ENCODE results near the gene HCN2.
A peak's percentile ranks its signal among the peaks of the same experiment; 100 is the strongest.
"Not testable (repeated sequence)": the region's sequence is repeated elsewhere in the genome, so short reads cannot be mapped to it uniquely, and the experiment has no call there.

HCN2 gene

DNA sequence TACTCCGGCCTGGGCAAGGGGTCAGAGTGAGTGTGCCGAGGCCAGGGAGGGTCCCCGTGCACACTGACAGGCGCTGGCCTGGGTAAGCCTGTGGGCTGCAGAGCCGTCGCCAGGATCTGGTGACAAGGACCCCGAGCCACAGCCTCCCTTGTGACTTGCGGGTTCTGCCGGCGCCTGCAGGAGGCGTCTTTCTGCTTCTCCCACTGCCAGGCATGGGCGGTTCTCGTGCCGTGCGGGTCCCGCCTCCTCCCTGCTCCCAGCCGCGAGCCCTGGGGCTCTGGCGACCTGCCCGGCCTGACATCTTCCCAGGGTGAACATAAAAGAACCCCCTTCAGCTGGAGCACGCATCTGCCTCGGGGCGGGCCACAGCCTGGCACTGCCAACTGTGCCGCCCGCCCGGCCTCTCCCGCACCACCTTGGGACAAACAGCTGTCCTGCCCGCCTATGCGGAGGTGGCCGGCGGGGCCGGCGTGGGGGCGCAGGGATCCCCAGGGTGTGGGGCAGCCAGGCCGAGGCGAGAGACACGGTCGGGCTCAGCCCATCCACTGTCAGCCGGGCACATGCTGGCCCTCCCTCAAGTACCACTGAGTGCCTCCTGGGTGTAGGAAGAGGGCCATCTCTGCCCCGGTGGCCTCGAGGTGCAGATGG is 1.5 kb upstream of the HCN2 start:
- DNase-seq, result peak; percentile 92

DNA sequence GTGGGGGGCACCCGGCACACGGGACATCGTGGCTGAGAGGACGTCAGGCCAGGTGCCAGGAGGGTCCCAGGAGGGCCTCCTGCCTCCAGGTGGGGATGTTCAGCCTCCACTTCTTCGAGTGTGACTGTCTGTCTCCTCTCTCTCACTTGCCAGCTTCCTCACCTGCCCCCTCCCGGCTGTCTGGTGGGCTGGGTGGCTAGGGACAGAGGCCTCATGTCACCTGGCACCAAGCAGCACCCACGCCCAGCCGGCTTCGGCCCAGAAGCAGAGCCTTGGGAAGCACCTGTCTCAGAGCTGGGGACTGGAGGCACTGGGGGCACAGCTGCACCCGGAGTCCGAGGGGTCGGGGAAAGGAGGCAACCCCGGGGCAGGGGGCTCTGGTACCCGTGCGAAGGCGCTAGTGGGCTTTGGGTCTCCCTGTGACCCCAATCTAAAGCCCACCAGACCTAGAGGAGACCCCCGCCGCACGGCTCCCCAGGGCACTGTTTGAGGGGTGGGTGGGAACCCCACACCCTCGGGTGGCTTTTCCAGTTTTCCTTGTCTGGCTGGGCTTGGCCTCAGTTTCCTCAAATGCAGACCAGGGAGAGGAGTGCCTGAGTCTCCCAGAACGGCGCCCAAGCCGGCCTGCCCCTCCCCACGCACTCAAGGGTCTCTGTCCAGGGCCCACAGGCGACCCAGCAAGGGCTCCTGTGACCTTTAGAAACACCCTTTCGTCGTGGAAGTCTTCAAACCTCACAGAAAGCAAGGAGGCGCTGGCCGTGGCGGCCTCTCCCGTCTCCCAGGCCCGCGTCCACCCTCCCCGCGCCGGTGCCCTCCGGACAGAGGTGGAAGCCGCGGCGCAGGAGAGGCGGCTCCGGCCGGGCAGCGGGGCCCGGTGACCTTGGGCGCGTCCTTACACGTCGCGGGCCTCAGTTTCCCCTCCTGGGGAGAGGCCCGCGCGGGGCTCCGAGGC is 664 bp upstream of the HCN2 start:
- DNase-seq, result peak; percentile 83

DNA sequence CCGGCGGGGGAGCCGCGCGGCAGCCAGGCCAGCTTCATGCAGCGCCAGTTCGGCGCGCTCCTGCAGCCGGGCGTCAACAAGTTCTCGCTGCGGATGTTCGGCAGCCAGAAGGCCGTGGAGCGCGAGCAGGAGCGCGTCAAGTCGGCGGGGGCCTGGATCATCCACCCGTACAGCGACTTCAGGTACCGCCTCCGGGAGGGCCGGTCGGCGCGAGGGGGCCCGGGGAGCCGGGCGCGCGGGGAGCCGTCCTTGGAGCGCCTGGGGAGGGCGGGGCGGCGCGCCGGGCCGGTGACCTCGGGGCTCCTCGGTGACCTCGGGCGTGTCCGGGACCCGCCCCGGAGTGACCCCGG is 690 bp downstream of the HCN2 start:
- peak; percentile 26 for DNase-seq

DNA sequence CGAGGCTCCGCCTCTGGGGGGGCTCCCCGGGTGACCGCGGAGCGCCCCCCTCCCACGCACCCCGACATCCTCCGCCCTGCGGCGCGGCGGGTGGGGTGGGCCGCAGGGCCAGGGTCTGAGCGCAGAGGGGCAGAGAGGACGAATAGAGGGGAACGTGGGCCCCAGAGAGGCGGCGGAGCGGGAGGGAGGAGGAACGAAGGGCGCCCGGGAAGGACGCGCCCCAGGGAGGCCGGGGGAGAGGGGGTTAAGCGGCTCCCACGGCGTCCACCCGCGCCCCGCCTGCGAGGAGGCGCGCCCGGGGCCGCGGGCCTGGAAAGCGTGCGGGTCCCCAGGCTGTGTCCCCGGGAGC is 1.0 kb downstream of the HCN2 start:
- no peak for DNase-seq

DNA sequence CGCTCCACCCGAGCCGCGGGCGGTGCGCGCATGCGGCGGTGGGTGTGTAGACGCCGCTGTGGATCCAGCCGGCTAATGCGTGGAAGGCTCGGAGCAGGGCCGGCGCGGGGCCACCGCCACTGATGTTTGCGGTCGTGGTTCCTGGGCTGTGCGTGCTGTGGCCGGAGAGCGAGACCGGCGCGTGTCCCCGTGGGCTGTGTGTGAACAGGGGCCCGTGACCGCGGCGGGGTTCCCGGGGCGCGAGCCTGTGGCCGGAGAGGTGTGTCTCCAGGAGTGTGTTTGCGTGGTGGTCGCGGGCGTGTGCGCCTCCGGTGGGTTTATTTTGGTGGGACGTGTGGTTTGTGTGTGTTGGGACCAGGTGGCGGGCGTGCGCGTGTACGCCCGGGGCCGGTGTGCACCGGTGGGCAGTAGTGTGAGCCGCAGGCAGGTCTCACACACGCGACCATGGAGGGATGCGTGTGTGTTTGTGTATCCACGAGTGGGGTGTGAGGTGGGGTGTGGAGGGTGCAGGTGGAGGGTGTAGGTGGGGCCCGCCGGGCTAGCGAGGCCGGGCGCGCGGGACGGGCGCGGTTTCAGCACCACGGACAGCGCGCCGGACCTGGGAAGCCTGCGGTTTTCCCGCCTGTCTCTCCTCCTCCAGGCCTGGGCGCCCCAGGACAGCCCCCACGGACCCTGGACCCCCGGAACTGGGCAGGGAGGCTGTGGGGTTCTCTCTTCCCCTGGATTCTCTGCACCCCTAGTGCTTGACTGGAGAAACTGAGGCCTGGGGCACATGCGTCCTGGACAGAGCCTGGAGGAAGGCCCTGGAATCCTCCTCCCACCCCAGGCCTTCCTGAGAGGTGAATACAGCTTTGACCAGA is 1.6 kb downstream of the HCN2 start:
- DNase-seq, result no peak

DNA sequence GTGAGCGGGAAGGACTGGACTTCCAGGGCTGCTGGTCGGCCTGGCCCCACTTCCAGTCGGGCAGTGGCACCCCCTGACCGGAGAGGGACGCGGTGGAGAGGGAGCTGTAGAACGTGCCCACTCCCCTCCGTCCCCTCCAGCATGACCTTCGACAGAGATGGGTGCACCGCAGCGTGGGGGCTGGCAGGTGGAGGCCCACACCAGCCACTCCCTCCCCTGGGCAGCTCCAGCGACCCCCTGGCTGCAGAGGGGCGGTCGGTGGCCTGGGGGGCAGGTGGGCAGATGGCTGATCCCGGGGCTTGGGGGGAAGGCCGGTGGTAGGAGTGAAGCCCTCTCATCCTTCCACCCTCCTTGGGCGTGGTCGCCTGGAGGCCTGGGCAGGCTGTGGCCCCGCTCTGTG is 2.4 kb downstream of the HCN2 start:
- DNase-seq, result no peak

DNA sequence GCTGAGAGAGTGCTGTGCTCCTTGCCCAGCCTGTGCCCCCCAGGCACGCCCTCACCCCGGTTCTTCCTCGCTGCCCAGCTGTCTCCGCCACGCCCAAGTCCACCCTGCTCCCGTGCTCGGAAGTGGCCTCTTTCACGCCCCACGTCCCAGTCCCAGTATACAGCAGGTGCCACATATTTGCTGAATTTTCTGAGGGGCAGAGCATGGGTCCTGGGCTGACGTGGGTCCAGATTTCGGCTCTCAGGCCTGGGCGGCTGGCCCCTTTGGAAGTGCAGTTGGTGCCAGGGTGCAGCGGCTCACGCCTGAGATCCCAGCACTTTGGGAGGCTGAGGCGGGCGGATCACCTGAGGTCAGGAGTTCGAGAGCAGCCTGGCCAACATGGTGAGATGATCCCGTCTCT is 3.4 kb downstream of the HCN2 start:
- no peak for DNase-seq

DNA sequence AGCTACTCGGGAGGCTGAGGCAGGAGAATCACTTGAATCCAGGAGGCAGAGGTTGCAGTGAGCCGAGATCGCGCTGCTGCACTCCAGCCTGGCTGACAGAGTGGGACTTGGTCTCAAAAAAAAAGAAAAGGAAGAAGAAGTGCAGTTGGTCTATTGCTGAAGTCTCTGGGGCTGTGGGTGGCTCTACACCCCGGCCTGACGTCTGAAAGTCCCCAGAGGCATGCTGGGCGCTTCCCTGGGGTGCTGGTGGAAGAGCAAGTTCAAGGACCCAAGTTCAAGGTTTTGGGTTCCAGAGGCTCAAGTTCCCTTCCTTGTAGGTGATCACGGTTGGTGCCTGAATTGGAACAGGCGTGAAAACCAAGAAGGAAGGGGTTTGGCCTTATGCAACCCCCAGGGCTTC is 3.8 kb downstream of the HCN2 start:
- DNase-seq, result no peak

DNA sequence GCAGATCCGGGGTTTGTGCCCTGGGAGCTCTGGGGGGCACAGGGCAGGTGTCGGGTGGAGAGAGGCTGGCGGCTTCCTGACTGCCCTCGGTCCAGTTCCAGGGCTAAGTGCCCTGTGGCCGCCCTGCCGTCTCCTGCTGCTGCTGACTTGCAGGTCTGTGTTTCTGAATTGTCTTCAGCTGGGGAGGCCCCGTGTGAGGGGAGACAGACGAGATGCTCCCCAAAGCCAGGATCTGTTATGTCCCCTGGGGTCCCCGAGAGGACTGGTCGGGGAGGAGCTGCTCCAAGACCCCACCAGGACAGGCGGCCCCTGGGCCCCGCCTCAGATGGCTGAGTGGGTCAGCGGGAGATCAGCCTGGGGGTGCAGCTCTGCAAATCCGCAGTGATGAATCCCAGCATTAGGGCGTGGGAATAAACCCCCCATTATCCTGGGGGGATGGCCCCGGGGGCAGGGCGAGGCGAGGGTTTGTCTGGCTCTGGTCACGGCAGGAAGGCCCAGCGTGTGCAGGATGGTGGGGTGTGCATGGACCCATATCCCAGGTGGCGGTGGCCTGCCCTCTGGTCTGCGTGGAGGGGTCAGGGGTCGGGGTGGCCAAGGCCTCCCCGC is 4.7 kb downstream of the HCN2 start:
- no peak for DNase-seq

DNA sequence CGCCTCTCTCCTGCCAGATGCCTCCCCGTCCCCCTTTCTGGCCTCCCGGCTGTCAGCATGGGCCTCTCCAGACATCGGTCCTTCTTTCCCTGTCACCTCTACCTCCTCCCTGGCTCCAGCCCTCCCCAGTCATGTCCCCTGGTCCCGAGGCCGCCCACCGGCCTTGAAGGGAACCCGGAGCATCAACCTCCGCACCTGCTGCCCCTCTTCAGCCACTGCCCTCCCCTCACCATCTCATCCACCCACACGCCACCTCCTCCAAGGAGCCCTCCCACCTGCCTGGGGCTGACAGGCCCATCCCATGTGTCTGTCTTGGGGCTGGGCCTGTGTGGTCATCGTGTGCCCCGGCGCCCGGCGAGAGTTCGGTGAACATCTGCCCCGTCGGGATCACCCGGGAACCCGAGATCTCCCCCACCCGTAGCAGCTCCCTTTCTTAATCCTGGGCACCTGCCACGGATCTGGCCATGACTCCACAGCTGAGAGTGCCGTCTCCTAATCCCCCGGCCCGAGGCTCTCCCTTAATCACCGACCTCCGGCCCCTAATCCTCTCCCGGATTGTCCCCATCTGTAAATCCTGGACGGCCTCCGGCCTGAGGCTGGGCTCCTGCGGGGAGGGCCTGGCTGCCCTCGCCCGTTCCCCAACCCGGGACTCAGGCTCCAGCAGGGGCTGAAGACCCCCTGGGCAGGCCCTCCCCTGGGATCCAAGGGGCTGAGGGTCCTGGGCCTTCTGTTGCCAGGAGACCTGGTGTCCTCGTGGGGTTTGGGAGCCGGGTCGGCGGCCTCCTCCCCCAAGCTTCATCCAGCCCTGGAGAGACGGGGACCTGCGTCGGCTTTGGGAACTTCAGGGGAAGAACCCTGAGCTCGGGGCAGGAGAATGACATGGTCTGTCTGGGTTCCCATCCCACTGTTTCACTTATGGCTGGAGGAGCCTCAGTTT is 5.9 kb downstream of the HCN2 start:
- DNase-seq, result no peak

DNA sequence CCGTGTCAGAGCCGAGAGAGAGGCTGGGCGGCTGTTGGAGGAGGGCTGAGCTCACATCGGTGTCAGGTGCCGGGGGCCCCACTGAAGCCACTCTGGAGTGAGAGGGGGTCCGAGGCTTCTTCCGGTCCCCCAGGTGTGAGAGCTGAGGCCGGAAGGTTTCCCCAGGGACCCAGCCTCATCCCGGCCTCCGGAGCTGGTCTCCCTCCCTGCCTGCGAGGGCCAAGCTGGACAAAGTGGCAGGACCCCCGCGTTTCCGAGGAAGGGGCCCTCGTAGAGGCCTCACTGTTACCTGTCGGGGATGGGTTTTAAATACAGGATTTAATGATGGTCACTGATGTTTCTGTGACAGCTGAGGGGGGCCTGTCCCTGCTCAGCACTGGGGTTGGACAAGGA is 6.6 kb downstream of the HCN2 start:
- no peak for DNase-seq

DNA sequence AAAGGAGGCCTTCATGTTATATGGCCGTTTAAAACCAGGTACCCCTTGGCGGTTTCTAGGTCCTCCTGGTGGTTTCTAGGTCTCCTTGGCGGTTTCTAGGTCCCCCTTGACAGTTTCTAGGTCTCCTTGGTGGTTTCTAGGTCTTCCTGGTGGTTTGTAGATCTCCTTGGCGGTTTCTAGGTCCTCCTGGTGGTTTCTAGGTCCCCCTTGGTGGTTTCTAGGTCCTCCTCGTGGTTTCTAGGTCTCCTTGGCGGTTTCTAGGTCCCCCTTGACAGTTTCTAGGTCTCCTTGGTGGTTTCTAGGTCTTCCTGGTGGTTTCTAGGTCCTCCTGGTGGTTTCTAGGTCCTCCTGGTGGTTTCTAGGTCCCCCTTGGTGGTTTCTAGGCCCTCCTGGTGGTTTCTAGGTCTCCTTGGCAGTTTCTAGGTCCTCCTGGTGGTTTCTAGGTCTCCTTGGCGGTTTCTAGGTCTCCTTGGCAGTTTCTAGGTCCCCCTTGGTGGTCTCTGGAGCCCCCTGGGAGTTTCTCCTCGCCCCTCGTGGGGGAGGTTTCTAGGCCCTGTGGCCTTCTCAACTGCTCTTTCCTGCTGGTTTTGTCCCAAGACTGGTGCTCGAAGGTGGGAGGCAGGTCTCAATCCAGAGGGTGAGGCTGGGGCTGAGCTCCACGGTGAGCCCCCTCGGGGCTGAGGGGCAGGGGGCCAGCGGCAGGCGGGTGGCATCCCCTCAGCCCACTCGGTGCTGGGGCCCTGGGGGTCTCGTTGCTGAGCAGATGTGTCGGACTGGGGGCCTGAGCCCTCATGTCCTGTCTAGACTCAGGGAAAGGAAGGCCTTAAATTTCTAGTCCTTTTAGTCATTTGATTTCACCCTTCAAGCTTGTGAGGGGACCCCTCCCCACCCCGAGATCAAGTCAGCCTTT is 8.0 kb downstream of the HCN2 start:
- DNase-seq, result no peak

DNA sequence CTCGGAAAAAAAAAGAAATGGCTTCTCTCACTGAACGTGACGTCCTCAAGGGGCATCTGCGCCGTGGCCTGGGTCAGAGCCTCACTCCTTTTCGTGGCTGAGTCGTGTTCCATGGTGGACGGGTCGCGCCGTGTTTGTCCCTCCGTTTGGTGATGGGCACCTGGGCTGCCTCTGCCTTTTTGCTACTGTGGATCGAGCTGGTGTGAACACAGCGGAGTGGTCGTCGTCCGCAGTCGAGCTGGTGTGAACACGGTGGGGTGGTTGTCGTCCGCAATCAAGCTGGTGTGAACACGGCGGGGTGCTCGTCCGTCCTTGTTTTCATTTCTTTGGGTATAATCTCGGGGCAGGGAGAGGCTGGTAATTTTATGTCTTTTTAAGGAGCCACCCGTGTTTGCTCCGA is 11.6 kb downstream of the HCN2 start:
- no peak for DNase-seq

DNA sequence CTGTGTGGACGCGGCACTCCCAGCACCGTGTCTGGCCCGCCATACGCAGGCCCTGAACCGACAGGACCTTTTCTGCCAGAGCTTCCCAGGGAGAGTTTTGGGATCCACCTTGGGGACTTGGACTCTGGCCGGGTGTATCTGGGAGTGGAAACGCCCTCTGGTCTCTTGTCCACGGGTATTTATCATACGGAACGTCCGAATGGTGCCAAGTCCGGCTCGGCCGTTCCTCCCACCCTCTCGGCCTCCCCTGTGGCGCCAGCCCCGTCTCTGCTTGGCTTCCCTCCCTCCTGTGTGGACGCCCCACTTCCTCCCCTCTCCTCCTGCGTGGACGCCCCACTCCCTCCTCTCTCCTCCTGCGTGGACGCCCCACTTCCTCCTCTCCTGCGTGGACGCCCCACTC is 12.1 kb downstream of the HCN2 start:
- DNase-seq, result no peak

DNA sequence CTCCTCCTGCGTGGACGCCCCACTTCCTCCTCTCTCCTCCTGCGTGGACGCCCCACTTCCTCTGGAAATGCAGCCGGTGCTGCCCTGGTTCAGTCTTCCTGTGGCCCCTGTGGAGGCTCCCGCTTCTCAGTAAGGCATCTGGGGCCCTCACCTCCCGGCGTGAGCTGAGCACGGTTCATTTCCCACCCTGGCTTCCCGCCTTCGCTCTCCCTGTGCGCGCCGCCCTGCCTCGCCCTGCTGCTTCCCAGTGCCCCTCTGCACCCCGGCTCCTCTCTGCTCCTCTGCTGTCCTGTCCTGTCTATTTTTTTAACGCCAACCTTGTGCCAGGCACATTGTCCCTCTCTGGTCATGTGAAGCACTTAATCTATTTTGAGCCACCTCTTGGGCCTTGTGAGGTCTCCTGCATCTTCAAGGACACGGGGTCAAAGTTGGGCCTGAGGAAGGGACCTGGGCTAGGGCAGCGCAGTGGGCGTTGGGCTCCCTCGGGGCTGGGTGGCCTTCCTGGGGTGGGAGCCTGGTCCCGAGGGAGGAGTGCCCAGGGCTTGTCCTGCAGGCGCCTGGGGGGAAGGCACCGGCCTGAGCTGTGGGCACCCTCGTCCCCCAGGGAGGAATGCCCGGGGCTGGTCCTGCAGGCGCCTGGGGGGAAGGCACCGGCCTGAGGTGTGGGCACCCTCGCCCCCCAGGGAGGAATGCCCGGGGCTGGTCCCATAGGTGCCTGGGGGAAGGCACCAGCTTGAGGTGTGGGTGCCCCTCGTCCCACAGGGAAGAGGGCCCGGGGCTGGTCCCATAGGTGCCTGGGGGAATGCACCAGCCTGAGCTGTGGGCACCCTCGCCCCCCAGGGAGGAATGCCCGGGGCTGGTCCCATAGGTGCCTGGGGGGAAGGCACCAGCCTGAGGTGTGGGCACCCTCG is 13.0 kb downstream of the HCN2 start:
- DNase-seq, result no peak

DNA sequence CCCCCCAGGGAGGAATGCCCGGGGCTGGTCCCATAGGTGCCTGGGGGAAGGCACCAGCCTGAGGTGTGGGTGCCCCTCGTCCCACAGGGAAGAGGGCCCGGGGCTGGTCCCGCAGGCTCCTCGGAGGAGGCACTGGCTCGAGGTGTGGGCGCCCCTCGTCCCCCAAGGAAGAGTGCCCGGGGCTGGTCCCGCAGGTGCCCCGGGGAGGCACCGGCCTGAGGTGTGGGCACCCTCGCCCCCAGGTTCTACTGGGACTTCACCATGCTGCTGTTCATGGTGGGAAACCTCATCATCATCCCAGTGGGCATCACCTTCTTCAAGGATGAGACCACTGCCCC is 13.6 kb downstream of the HCN2 start:
- not testable (repeated sequence) for DNase-seq

DNA sequence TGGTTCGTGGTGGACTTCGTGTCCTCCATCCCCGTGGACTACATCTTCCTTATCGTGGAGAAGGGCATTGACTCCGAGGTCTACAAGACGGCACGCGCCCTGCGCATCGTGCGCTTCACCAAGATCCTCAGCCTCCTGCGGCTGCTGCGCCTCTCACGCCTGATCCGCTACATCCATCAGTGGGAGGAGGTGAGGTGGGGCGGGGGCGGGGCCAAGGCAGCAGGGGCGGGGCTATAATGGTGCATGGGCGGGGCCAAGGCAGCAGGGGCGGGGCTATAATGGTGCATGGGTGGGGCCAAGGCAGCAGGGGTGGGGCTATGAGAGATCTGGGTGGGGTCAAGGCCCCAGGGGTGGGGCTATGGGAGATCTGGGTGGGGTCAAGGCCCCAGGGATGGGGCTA is 14.1 kb downstream of the HCN2 start:
- not testable (repeated sequence) for DNase-seq

DNA sequence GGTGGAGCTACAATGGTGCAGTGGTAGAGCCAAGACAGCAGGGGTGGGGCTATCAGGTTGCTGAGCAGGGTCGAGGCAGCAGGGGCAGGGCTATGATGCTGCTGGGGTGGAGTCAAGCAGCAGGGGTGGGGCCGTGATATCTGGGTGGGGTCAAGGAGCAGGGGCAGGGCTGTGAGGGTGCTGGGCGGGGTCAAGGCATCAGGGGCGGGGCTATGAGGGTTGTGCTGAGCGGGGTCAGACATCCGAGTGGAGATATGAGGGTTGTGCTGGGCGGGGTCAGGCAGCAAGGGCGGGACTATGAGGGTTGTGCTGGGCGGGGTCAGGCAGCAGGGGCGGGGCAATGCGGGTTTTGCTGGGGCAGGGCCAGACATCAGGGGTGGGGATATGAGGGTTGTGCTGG is 14.7 kb downstream of the HCN2 start:
- no peak for DNase-seq

DNA sequence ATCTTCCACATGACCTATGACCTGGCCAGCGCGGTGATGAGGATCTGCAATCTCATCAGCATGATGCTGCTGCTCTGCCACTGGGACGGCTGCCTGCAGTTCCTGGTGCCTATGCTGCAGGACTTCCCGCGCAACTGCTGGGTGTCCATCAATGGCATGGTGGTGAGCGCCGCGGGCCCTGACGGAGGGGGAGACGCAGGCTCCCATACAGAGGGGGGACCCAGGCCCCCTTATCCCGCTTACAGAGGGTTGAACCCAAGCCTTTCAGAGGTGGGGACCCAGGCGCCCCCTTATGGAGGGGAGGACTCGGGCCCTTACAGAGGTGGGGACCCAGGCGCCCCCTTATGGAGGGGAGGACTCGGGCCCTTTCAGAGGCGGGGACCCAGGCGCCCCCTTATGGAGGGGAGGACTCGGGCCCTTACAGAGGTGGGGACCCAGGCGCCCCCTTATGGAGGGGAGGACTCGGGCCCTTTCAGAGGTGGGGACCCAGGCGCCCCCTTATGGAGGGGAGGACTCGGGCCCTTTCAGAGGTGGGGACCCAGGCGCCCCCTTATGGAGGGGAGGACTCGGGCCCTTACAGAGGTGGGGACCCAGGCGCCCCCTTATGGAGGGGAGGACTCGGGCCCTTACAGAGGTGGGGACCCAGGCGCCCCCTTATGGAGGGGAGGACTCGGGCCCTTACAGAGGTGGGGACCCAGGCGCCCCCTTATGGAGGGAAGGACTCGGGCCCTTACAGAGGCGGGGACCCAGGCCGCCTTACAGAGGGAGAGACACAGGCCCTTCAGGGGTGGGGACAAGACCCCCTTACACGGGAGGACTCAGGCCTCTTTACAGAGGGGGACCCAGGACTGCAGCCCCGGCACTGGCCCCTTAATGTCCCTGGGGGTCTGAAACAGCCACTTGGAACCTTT is 15.6 kb downstream of the HCN2 start:
- not testable (repeated sequence) for DNase-seq
